Astrocyte of the spinal cord (primary cell): ENCODE data around the gene ARL8B.

Experiments
- DNase-seq: peaks from one replicate; pipeline ENCODE4 v3.0.0; 2011; ENCODE audit warnings: low read depth, low spot score
- H3K4me3 ChIP-seq: 2 replicates; pipeline ENCODE4 v1.5.1; 2011; ENCODE audit warnings: low read depth, mild to moderate bottlenecking, low read length, moderate library complexity
- in situ Hi-C: cut with HindIII; loops from 2 replicates; pipeline ENCODE4 v1.10.0; 2017; ENCODE audit warnings: low sequenced_read_pairs
- TF ChIP-seq, protein P1 (sequence below): IDR thresholded peaks from 2 replicates; pipeline ENCODE4 v1.5.1; 2012; ENCODE audit warnings: low read depth, mild to moderate bottlenecking, low read length, inconsistent platforms

The ARL8B gene

DNA sequence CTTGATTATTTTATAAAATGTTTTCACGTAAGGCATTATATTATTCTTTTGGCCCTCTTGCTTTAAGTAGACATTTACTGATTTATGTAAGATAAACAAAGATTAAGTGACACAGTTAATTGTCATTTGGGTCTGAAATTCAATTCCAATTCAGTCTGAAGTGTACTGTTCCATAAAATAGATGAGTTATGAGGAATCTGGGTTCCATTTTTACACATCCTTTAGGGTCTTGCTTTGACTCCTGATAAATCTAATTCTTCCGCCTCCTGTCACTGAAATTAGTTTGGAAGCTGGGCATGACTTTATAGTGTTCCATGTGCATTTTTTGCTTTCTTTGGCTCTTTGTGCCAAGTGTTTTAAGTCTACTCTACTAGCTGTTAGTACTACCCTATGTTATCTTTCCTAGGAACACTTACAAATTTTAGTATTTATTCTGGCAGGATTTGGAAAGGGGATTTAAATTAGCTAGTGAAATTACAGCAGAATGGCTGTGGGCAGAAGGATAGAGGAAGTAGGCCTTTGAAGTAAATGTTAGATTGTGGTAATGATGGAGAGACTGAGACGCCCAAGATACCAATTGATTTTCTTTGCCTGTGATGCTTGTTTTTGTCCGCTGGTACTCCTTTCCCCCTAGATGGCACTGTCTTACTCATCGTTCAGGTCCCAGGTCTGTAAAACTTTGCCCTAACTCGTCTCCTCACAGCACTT is 14.3 kb downstream of the ARL8B start:
- H3K4me3 ChIP-seq: no peak overlapping the region
- in situ Hi-C loops: no loop called here
- TF ChIP-seq, protein P1, sequence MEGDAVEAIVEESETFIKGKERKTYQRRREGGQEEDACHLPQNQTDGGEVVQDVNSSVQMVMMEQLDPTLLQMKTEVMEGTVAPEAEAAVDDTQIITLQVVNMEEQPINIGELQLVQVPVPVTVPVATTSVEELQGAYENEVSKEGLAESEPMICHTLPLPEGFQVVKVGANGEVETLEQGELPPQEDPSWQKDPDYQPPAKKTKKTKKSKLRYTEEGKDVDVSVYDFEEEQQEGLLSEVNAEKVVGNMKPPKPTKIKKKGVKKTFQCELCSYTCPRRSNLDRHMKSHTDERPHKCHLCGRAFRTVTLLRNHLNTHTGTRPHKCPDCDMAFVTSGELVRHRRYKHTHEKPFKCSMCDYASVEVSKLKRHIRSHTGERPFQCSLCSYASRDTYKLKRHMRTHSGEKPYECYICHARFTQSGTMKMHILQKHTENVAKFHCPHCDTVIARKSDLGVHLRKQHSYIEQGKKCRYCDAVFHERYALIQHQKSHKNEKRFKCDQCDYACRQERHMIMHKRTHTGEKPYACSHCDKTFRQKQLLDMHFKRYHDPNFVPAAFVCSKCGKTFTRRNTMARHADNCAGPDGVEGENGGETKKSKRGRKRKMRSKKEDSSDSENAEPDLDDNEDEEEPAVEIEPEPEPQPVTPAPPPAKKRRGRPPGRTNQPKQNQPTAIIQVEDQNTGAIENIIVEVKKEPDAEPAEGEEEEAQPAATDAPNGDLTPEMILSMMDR: peak; percentile 48
- DNase-seq: peak; percentile 36

DNA sequence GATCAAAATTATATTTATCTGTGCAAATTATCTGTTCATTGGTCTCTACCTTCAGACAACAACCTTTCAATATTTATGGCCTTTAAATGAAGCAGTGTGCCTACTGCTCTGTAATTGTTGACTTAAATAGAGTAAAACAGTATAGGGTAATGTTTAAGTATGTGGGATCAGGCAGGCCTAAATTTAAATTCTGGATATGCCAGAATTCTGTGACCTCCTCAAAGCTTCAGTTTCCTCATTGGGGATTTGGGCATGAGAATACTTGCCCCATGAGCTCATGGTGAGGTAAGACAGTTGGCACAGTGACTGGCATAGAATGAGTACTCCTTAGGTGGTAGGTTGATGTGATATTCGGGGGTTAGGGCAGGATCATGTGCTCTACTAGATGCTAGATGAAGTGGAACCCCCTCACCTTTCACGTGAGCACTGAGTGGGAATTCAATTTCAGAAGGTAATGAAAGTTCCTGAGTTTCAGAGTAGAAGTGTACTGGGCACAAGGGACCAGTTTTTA is 14.9 kb downstream of the ARL8B start:
- in situ Hi-C loops: no loop called here
- TF ChIP-seq, protein P1: no peak
- no peak overlapping the region for H3K4me3 ChIP-seq
- DNase-seq: no peak

DNA sequence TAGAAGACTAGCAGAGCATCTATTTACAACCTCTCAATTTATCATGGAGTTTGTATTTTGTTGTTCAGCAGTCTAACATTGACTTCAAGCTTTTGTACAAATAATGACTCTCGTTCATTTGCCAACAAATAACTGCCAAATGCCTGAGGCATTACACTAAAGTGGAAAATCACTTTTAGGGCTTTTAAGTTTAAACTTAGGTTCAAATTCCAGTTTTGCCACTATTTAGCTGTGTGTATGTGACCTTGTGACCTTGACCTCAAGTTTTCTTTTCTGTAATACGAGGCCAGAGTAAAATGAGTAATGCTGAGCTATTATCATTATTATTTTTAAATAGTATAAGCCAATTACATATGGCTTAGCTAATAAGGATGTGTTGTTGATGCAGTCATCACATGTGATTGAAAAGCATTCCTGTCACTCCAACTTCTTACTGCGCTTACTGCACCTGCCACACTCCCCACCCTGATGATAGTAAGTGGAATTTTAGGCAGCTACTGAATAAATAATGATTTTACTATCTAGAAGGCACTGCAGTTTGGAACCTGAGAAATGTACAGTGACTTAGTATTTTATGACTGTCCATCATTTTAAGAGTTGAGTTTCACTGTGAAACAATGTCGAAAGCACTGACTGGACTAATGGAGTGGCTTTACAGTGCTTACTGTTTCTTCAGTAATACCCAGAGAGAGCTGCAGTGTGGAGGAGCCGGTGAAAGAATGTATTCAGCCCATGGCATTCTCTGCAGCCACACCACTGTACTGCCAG is 16.3 kb downstream of the ARL8B start:
- DNase-seq: peak; percentile 38
- H3K4me3 ChIP-seq: no peak overlapping the region
- in situ Hi-C loops: no loop called here
- TF ChIP-seq, protein P1: no peak

DNA sequence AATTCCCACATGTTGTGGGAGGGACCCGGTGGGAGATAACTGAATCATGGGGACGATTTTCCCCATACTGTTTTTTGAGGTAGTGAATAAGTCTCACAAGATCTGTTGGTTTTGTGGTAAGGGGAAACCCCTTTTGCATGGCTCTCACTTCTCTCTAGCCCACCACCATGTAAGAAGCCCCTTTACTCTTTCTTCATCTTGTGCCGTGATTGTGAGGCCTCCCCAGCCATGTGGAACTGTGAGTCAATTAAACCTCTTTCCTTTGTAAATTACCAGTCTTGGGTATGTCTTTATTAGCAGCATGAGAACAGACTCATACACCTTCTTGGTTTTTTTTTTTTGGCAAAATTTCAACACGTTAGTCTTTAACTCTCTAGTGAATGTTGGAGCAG is 18.1 kb downstream of the ARL8B start:
- no peak for DNase-seq
- H3K4me3 ChIP-seq: no peak overlapping the region
- TF ChIP-seq, protein P1: no peak
- in situ Hi-C loops: no loop called here

DNA sequence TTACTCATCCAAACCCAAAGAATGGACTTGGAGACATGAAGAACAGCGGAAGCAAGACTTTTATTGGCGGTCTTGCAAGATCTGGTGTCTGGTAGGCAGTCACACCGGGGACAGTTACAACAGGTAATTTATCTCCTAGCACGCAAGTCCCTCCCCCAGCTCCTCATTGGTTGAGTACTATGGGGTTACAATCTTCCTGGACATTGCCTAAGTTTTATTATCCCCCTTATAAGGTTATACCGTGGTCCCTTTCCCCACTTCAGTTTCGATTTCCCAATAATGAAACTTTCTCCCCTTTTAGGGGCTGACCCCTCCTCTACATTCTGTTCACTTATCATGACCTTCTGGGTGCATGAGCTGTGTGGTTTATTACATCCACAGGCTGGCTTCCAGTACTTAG is 18.7 kb downstream of the ARL8B start:
- DNase-seq: no peak
- no peak overlapping the region for H3K4me3 ChIP-seq
- TF ChIP-seq, protein P1: no peak
- in situ Hi-C loops: no loop called here

DNA sequence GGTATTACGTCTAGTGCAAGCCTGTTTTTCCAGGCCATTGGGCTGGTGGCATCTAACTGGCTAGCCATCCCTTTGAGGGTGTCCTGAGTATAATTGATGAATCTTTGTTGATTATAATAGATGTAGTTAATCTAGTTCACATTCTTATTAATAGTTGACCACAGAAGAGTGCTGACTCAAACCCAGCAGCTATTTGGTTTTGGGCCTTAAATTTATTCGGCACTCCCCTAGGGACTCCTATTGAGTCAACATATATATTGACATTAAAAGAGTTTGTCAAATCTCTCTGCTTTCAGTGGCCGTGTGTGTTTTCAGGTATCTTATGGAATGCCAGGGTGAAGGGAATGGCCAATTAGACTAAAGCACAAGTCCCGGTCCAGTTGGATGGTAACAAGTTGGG is 19.7 kb downstream of the ARL8B start:
- in situ Hi-C loops: no loop called here
- H3K4me3 ChIP-seq: no peak overlapping the region
- TF ChIP-seq, protein P1: no peak
- no peak for DNase-seq
